ENCODE results near the gene NFATC2.

Gene NFATC2

GRCh38 chr20:51506527-51507215 is 35.8 kb downstream of the NFATC2 start:
- no peak overlapping the region for H3K27ac ChIP-seq
- TF ChIP-seq, protein P1, sequence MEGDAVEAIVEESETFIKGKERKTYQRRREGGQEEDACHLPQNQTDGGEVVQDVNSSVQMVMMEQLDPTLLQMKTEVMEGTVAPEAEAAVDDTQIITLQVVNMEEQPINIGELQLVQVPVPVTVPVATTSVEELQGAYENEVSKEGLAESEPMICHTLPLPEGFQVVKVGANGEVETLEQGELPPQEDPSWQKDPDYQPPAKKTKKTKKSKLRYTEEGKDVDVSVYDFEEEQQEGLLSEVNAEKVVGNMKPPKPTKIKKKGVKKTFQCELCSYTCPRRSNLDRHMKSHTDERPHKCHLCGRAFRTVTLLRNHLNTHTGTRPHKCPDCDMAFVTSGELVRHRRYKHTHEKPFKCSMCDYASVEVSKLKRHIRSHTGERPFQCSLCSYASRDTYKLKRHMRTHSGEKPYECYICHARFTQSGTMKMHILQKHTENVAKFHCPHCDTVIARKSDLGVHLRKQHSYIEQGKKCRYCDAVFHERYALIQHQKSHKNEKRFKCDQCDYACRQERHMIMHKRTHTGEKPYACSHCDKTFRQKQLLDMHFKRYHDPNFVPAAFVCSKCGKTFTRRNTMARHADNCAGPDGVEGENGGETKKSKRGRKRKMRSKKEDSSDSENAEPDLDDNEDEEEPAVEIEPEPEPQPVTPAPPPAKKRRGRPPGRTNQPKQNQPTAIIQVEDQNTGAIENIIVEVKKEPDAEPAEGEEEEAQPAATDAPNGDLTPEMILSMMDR (conservative IDR thresholded peaks at IDR 0.05): no peak

- H3K27ac ChIP-seq: no peak overlapping the region
- TF ChIP-seq, protein P1 (conservative IDR thresholded peaks at IDR 0.05): no peak
Observed at GRCh38 chr20:51505566-51505965, 37.0 kb downstream of the NFATC2 start.

DNA sequence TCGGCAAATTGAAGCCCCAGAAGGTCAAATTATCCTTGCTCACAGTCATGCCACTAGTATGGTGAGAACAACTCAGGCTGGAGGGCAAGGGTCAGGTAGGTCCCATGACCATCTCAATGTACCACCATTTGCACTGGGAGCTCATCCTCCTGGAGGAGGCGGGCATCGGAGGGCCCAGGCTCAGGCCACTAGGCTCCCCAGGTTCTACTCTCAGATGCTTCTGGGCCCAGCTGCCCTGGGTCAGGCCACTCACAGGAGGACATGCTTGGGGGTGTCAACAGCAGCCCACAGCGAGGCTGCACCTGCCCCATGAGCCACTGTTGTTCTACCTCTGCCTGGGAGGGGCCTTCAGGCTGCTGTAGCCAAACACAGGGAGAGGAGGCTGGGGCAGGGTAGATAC is 39.1 kb downstream of the NFATC2 start:
- TF ChIP-seq, protein P1 (conservative IDR thresholded peaks at IDR 0.05): no peak
- H3K27ac ChIP-seq: no peak overlapping the region

- H3K27ac ChIP-seq: no peak overlapping the region
- TF ChIP-seq, protein P1 (conservative IDR thresholded peaks at IDR 0.05): no peak
Observed at GRCh38 chr20:51500936-51501335, 41.6 kb downstream of the NFATC2 start.

- TF ChIP-seq, protein P1 (conservative IDR thresholded peaks at IDR 0.05): no peak
- no peak overlapping the region for H3K27ac ChIP-seq
Observed at GRCh38 chr20:51500311-51500710, 42.2 kb downstream of the NFATC2 start.

DNA sequence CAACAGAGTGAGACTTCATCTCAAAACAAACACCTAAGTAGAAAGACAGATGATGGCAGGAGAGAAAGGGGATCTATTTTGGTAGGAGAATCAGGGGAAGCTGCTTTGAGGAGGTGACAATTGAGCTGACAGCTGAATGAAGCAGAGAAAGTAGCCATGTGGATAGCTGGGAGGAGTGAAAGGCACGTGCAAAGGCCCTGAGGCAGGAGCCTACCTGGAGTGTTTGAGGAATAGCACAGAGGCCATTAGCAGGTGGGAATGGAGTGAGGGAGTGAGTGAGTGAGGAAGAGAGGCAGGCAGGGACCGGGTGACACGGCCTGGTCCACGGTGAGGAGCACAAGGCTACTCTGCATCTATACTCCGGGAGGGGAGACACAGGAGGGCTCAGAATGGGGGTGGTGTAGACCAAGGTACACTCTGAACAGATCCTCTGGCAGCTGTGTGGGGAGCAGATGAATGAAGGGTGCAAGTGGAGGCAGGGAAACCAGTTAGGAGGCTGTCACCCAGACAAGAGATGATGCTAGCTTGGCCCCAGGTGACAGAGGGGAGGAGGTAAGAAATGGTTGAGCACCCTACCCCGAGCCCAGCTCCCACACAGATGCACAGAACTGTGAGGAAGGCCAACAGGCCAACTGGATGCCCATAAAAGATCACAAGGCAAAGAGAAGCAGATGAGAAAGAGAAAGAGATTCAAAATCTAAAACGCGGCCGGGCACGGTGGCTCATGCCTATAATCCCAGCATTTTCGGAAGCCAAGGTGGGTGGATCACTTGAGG is 43.6 kb downstream of the NFATC2 start:
- no peak overlapping the region for H3K27ac ChIP-seq
- TF ChIP-seq, protein P1 (conservative IDR thresholded peaks at IDR 0.05): no peak

DNA sequence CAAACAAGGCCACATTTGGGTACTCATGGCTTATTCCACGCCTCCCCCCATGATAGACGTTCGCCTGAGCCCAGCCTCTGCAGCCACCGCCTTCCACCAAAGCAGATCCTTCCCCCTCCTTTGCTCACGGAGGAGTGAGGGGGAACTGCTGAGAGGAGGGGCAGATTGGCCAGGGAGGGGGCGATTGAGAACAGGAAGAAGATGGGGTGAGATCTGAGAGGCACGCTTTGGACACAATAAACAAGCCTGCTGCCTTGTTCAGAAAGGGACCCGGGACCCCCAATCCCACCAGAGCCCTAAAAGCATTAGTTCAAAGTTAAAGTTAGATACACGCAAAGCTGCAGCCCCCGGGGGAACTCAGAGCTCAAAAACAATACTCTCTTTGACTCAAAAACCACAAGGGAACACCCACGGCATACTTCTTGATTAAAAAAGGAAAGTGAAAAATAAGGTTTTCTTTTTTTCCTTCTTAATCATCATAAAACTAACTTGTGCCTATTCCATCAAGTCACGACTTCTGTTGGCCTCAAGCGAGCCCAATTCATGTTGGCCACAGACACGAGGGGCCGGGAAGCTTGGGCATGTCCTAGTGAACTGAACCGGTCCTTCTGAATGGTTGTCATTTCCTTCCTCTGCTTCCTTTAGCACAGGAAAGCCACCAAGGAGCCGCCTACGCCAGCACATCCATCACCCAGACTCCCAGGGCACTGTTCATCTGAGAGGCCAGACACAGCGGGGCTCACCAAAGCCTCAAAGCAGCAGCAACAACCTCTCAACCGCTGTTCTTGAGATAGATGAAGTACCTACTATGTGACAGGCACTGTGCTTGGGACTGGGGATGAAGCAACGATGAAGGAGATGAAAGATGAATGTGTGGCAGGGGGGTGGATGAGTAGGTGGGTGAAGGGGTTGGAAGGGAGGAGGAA is 44.7 kb downstream of the NFATC2 start:
- no peak overlapping the region for H3K27ac ChIP-seq
- TF ChIP-seq, protein P1 (conservative IDR thresholded peaks at IDR 0.05): no peak

Data from VCaP (cell line).